GM23338 (cell line): ENCODE results near the gene DCBLD2. TPM values are rescaled to one million over a fixed set of nuclear protein-coding genes. Genes with fewer than 3 reads are reported as not detected.

Source experiments
- ATAC-seq: fragments of 200-7000 bp; cut with Tn5 transposase; 3 replicates; pipeline ENCODE4 v1.9.1; 2020
- DNase-seq: peaks from one replicate; pipeline ENCODE4 v3.0.0-alpha.2; 2015; ENCODE audit warnings: low spot score
- H2AFZ ChIP-seq: fragments of 200-600 bp; sonication (generic); 2 replicates; pipeline ENCODE4 v1.8.0; 2016; ENCODE audit warnings: antibody characterized with exemption, mild to moderate bottlenecking, moderate library complexity
- H3F3A ChIP-seq: fragments of 200-600 bp; sonication (generic); replicated peaks from 2 replicates; pipeline ENCODE4 v1.8.0; 2017; ENCODE audit warnings: antibody characterized with exemption, mixed run types, low read depth
- H3K27ac ChIP-seq: fragments of 200-600 bp; sonication (generic); 2 replicates; pipeline ENCODE4 v1.6.1; 2016; ENCODE audit warnings: low read depth
- H3K27me3 ChIP-seq: fragments of 200-600 bp; sonication (generic); 2 replicates; pipeline ENCODE4 v1.8.0; 2016; ENCODE audit warnings: mild to moderate bottlenecking, mixed run types, moderate library complexity; ENCODE audit not compliant: insufficient read depth
- H3K36me3 ChIP-seq: fragments of 200-600 bp; sonication (generic); 2 replicates; pipeline ENCODE4 v1.8.0; 2016; ENCODE audit warnings: mild to moderate bottlenecking; ENCODE audit not compliant: insufficient read depth
- H3K4me1 ChIP-seq: fragments of 200-600 bp; sonication (generic); 2 replicates; pipeline ENCODE4 v1.8.0; 2016; ENCODE audit warnings: mild to moderate bottlenecking, moderate library complexity; ENCODE audit not compliant: insufficient read depth
- H3K4me2 ChIP-seq: fragments of 200-600 bp; sonication (generic); 2 replicates; pipeline ENCODE4 v1.7.1; 2017; ENCODE audit warnings: mixed run types
- H3K4me3 ChIP-seq: fragments of 200-600 bp; sonication (generic); 2 replicates; pipeline ENCODE4 v1.6.1; 2016; ENCODE audit warnings: mixed run types
- H3K79me2 ChIP-seq: fragments of 200-600 bp; sonication (generic); replicated peaks from 2 replicates; pipeline ENCODE4 v1.8.0; 2017; ENCODE audit warnings: mild to moderate bottlenecking; ENCODE audit not compliant: insufficient read depth
- H3K9me2 ChIP-seq: fragments of 200-600 bp; sonication (generic); 2 replicates; pipeline ENCODE4 v1.8.0; 2017; ENCODE audit not compliant: insufficient read depth
- H4K20me1 ChIP-seq: fragments of 200-600 bp; sonication (generic); replicated peaks from 2 replicates; pipeline ENCODE4 v1.8.0; 2017; ENCODE audit warnings: mild to moderate bottlenecking; ENCODE audit not compliant: insufficient read depth
- H3K27ac Mint-ChIP-seq: 2 replicates; pipeline ENCODE4 v1.8.0; 2020; ENCODE audit warnings: inconsistent platforms, mild to moderate bottlenecking, moderate library complexity, mixed read lengths
- H3K27me3 Mint-ChIP-seq: 3 replicates; pipeline ENCODE4 v1.8.0; 2022; ENCODE audit warnings: low read depth, mild to moderate bottlenecking, moderate library complexity, mixed read lengths, inconsistent platforms; ENCODE audit not compliant: insufficient read depth, poor library complexity
- H3K36me3 Mint-ChIP-seq: 3 replicates; pipeline ENCODE4 v1.8.0; 2021; ENCODE audit warnings: low read depth, mild to moderate bottlenecking, inconsistent platforms, moderate library complexity, mixed read lengths
- H3K4me1 Mint-ChIP-seq: 3 replicates; pipeline ENCODE4 v1.8.0; 2020; ENCODE audit warnings: mild to moderate bottlenecking, inconsistent platforms, mixed read lengths
- H3K4me3 Mint-ChIP-seq: 3 replicates; pipeline ENCODE4 v1.8.0; 2021; ENCODE audit warnings: moderate library complexity, mild to moderate bottlenecking, inconsistent platforms, mixed read lengths
- H3K9me3 Mint-ChIP-seq: 3 replicates; pipeline ENCODE4 v1.8.0; 2020; ENCODE audit warnings: moderate library complexity, mild to moderate bottlenecking, inconsistent platforms, mixed read lengths
- CREB1 ChIP-seq: fragments of 250-450 bp; sonication (Bioruptor Pico); IDR thresholded peaks from 2 replicates; pipeline ENCODE4 v1.5.0; 2020; ENCODE audit warnings: low read depth, mild to moderate bottlenecking, moderate library complexity
- EZH2 ChIP-seq: fragments of 200-600 bp; sonication (generic); IDR thresholded peaks from one replicate; pipeline ENCODE4 v1.8.0; 2017; ENCODE audit warnings: antibody characterized with exemption, mild to moderate bottlenecking, low read depth; ENCODE audit not compliant: unreplicated experiment
- POLR2AphosphoS5 ChIP-seq: IDR thresholded peaks from 2 replicates; pipeline ENCODE4 v1.6.1; 2016; ENCODE audit warnings: antibody characterized with exemption, low read depth
- STAT1 ChIP-seq: IDR thresholded peaks from one replicate; pipeline ENCODE4 v1.6.1; 2016; ENCODE audit warnings: antibody characterized with exemption; ENCODE audit not compliant: unreplicated experiment
- ZNF114 ChIP-seq: fragments of 250-450 bp; sonication (Bioruptor Pico); IDR thresholded peaks from 2 replicates; pipeline ENCODE4 v1.5.0; 2020; ENCODE audit warnings: mild to moderate bottlenecking, moderate library complexity
- ZNF331 ChIP-seq: fragments of 250-450 bp; sonication (Bioruptor Pico); IDR thresholded peaks from 2 replicates; pipeline ENCODE4 v1.5.0; 2020; ENCODE audit warnings: low read depth, mild to moderate bottlenecking, moderate library complexity
- polyA plus RNA-seq: library from polyadenylated mRNA; unstranded; fragments of >200 nt; fragmentation: Nextera tagmentation; extraction: Ambion mirVana; gene quantifications from 2 replicates; pipeline ENCODE4 v1.2.1, GENCODE V29; 2016
- total RNA-seq: library from RNA; depleted of rRNA; stranded (reverse); fragments of >200 nt; shearing (Covaris generic); gene quantifications from 2 replicates; pipeline ENCODE4 v1.2.3, GENCODE V29; 2014
- TF ChIP-seq, protein P1 (sequence below): fragments of 250-450 bp; sonication (Bioruptor Pico); IDR thresholded peaks from 2 replicates; pipeline ENCODE4 v1.5.0; 2020; ENCODE audit warnings: mild to moderate bottlenecking, moderate library complexity
- TF ChIP-seq, protein P2 (sequence below): IDR thresholded peaks from one replicate; pipeline ENCODE4 v1.6.1; 2018; ENCODE audit warnings: antibody characterized with exemption; ENCODE audit not compliant: unreplicated experiment

Gene DCBLD2
- total and polyA plus RNA-seq, 2 experiments from 2014 or later = 25.9 to 69.7 TPM

DNA sequence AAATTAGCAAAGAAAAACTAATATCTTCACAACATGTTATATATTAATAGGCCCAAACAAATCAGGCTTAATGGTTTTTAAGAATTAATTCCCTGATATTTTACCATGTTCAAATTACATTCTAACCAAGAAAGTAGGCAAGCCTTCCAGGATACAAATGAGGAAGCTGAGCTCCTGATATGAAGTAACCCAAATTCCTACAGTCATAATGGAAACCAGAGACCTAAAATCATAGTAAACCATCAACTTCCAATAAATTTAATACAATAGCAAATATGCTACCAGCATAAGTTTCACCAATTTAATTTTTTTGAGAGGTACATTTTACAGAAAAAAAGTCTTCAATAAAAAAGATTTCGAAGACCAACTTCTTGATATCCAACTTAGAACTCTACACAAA is 3.8 kb downstream of the DCBLD2 start:
- Histone ChIP-seq H3K9me2 (no peaks in the 10 kb centered on the region), H3K27me3 (no peaks in the 10 kb centered on the region), H3K4me3 (no peak overlapping the region), H3K27ac (no peak overlapping the region), H2AFZ (no peak overlapping the region), H3K4me1 (peaks cover 38% of the 10 kb centered on the region), H4K20me1 (peaks cover 20% of the 10 kb centered on the region), H3F3A (no peaks in the 10 kb centered on the region), H3K79me2 (peaks cover 83% of the 10 kb centered on the region), H3K4me2 (0 out of 2 replicates have a peak overlapping the region, but pooled peaks have one; percentile 95), H3K36me3 (no peaks in the 10 kb centered on the region)
- Mint-ChIP-seq H3K27me3 (peaks cover 1% of the 10 kb centered on the region), H3K4me1 (peaks cover 46% of the 10 kb centered on the region), H3K4me3 (no peak overlapping the region), H3K9me3 (no peaks in the 10 kb centered on the region), H3K36me3 (peaks cover 5% of the 10 kb centered on the region; the same call in 1 of the 3 replicates), H3K27ac (no peak overlapping the region)
- no peak for ATAC-seq
- no peak for TF ChIP-seq CREB1 (CRISPR knock-in tag)
- TF ChIP-seq POLR2AphosphoS5 = no peak
- TF ChIP-seq ZNF331 (CRISPR knock-in tag) = no peak
- TF ChIP-seq ZNF114 (CRISPR knock-in tag) = no peak
- no peak for TF ChIP-seq EZH2
- no peak for TF ChIP-seq STAT1
- TF ChIP-seq, protein P1, sequence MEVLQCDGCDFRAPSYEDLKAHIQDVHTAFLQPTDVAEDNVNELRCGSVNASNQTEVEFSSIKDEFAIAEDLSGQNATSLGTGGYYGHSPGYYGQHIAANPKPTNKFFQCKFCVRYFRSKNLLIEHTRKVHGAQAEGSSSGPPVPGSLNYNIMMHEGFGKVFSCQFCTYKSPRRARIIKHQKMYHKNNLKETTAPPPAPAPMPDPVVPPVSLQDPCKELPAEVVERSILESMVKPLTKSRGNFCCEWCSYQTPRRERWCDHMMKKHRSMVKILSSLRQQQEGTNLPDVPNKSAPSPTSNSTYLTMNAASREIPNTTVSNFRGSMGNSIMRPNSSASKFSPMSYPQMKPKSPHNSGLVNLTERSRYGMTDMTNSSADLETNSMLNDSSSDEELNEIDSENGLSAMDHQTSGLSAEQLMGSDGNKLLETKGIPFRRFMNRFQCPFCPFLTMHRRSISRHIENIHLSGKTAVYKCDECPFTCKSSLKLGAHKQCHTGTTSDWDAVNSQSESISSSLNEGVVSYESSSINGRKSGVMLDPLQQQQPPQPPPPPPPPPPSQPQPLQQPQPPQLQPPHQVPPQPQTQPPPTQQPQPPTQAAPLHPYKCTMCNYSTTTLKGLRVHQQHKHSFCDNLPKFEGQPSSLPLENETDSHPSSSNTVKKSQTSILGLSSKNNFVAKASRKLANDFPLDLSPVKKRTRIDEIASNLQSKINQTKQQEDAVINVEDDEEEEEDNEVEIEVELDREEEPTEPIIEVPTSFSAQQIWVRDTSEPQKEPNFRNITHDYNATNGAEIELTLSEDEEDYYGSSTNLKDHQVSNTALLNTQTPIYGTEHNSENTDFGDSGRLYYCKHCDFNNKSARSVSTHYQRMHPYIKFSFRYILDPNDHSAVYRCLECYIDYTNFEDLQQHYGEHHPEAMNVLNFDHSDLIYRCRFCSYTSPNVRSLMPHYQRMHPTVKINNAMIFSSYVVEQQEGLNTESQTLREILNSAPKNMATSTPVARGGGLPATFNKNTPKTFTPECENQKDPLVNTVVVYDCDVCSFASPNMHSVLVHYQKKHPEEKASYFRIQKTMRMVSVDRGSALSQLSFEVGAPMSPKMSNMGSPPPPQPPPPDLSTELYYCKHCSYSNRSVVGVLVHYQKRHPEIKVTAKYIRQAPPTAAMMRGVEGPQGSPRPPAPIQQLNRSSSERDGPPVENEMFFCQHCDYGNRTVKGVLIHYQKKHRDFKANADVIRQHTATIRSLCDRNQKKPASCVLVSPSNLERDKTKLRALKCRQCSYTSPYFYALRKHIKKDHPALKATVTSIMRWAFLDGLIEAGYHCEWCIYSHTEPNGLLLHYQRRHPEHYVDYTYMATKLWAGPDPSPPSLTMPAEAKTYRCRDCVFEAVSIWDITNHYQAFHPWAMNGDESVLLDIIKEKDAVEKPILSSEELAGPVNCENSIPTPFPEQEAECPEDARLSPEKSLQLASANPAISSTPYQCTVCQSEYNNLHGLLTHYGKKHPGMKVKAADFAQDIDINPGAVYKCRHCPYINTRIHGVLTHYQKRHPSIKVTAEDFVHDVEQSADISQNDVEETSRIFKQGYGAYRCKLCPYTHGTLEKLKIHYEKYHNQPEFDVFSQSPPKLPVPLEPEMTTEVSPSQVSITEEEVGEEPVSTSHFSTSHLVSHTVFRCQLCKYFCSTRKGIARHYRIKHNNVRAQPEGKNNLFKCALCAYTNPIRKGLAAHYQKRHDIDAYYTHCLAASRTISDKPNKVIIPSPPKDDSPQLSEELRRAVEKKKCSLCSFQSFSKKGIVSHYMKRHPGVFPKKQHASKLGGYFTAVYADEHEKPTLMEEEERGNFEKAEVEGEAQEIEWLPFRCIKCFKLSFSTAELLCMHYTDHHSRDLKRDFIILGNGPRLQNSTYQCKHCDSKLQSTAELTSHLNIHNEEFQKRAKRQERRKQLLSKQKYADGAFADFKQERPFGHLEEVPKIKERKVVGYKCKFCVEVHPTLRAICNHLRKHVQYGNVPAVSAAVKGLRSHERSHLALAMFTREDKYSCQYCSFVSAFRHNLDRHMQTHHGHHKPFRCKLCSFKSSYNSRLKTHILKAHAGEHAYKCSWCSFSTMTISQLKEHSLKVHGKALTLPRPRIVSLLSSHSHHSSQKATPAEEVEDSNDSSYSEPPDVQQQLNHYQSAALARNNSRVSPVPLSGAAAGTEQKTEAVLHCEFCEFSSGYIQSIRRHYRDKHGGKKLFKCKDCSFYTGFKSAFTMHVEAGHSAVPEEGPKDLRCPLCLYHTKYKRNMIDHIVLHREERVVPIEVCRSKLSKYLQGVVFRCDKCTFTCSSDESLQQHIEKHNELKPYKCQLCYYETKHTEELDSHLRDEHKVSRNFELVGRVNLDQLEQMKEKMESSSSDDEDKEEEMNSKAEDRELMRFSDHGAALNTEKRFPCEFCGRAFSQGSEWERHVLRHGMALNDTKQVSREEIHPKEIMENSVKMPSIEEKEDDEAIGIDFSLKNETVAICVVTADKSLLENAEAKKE (CRISPR knock-in tag) = no peak
- TF ChIP-seq, protein P2, sequence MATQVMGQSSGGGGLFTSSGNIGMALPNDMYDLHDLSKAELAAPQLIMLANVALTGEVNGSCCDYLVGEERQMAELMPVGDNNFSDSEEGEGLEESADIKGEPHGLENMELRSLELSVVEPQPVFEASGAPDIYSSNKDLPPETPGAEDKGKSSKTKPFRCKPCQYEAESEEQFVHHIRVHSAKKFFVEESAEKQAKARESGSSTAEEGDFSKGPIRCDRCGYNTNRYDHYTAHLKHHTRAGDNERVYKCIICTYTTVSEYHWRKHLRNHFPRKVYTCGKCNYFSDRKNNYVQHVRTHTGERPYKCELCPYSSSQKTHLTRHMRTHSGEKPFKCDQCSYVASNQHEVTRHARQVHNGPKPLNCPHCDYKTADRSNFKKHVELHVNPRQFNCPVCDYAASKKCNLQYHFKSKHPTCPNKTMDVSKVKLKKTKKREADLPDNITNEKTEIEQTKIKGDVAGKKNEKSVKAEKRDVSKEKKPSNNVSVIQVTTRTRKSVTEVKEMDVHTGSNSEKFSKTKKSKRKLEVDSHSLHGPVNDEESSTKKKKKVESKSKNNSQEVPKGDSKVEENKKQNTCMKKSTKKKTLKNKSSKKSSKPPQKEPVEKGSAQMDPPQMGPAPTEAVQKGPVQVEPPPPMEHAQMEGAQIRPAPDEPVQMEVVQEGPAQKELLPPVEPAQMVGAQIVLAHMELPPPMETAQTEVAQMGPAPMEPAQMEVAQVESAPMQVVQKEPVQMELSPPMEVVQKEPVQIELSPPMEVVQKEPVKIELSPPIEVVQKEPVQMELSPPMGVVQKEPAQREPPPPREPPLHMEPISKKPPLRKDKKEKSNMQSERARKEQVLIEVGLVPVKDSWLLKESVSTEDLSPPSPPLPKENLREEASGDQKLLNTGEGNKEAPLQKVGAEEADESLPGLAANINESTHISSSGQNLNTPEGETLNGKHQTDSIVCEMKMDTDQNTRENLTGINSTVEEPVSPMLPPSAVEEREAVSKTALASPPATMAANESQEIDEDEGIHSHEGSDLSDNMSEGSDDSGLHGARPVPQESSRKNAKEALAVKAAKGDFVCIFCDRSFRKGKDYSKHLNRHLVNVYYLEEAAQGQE = no peak
- no peak for DNase-seq
